ENCODE results near the gene GNAL. TPM values are rescaled to one million over a fixed set of nuclear protein-coding genes. Genes with fewer than 3 reads are reported as not detected.
A peak's percentile ranks its signal among the peaks of the same experiment; 100 is the strongest.

Gene GNAL
- total RNA-seq, 1 experiment from 2014 or later: 4.6 TPM

DNA sequence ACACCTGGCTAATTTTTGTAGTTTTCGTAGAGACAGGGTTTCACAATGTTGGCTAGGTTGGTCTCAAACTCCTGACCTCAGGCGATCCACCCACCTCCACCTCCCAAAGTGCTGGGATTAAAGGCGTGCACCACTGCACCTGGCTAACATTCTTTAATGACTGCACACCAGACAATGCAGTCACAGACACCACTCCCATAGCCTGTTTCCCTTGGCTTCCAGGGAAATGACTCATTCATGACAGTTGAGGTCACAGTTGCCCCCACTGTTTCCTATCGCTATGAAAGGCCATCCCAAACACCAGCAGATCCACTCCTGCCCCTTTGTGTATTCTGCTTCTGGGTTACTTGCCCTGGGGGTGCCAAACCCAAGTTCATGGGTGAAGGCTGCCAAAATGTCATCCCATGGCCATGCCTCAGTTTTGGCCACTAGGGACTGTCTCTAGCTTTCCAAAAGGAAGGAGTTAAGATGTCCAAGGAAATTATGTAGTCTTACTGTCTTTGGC is 170.9 kb downstream of the GNAL start:
- ChIA-PET RAD21 (ENCODE audit: low non-redundant PET in 1 of 2, low total read pairs in 2 of 2, uncharacterized antibody in 2 of 2, unreplicated experiment in 2 of 2) (no interaction called here), CTCF (interaction anchor here (0.7 to 1.7 kb wide), 7 partner anchors 9 to 204 kb away, joined by 3 to 6 read pairs (median 3); no protein-coding TSS in a partner anchor), POLR2A (interaction anchor here (1.5 kb wide), 1 partner anchor 9 kb away, joined by 3 read pairs; no protein-coding TSS in a partner anchor)
- no peaks in the 10 kb centered on the region for H3K36me3 ChIP-seq (ENCODE audit: control insufficient read depth in 1 of 2, insufficient read depth in 2 of 2, low read length in 2 of 2)
- no peaks in the 10 kb centered on the region for H3K27me3 ChIP-seq (ENCODE audit: insufficient read depth, low read length)
- no TSS peak for BruUV-seq (replicated peaks)
- ATAC-seq (peak; percentile 78), DNase-seq (ENCODE audit: low read depth, low spot score) (peak; percentile 83)
- peak overlapping the region in 1 of 2 experiments; percentile 27; a peak in 2 of 4 replicates for H3K4me3 ChIP-seq (replicated peaks in 1 of 2; ENCODE audit: low read depth in 1 of 2, low read length in 2 of 2)
- peaks cover 36 to 58% of the 10 kb centered on the region in 2 experiments for H3K4me1 ChIP-seq (ENCODE audit: control insufficient read depth in 1 of 2, insufficient read depth in 2 of 2, low read length in 2 of 2)
- H3K79me2 ChIP-seq (ENCODE audit: insufficient read depth, low read length): no peaks in the 10 kb centered on the region
- H3K27ac ChIP-seq (ENCODE audit: low read depth, low read length): peak overlapping the region; percentile 27
- intact Hi-C loops (cut with micrococcal nuclease): no loop called here
- H3K9me3 ChIP-seq (ENCODE audit: control insufficient read depth in 1 of 2, insufficient read depth in 1 of 2, low read depth in 1 of 2, low read length in 2 of 2): no peaks in the 10 kb centered on the region
- H3K4me2 ChIP-seq (ENCODE audit: low read length): peak overlapping the region; percentile 64
- H2AFZ ChIP-seq (ENCODE audit: low read depth, low read length, poor library complexity, severe bottlenecking): peak overlapping the region; percentile 19
- H3K9me2 ChIP-seq (ENCODE audit: insufficient read depth): no peaks in the 10 kb centered on the region
- H4K20me1 ChIP-seq (ENCODE audit: insufficient read depth): no peaks in the 10 kb centered on the region
- H3K9ac ChIP-seq (ENCODE audit: low read length): peak overlapping the region; percentile 21
- TF ChIP-seq POLR2AphosphoS5 (IDR thresholded peaks at IDR 0.05; ENCODE audit: low read depth, low read length) (0 out of 2 replicates have a peak, but pooled peaks have one; percentile 13), TCF7L2 (IDR thresholded peaks at IDR 0.05; ENCODE audit: borderline replicate concordance, extremely low read depth, insufficient read depth, insufficient read length) (no peak), ELF1 (IDR thresholded peaks at IDR 0.05; ENCODE audit: borderline replicate concordance, low read depth) (no peak), SP1 (IDR thresholded peaks at IDR 0.05; ENCODE audit: low read depth) (no peak), POLR2A (IDR thresholded peaks at IDR 0.05; ENCODE audit: borderline replicate concordance, extremely low read depth, insufficient read depth, insufficient read length) (no peak), EZH2phosphoT487 (IDR thresholded peaks at IDR 0.05; ENCODE audit: borderline replicate concordance) (no peak), JUND (IDR thresholded peaks at IDR 0.05) (no peak), YY1 (IDR thresholded peaks at IDR 0.05; ENCODE audit: extremely low read depth, insufficient replicate concordance, low read depth, low read length) (no peak), RAD21 (IDR thresholded peaks at IDR 0.05; ENCODE audit: low read depth) (no peak), CEBPB (IDR thresholded peaks at IDR 0.05; ENCODE audit: low read depth) (no peak), ZFX (IDR thresholded peaks at IDR 0.05) (no peak), ZNF274 (IDR thresholded peaks at IDR 0.05; ENCODE audit: low read depth, low read length) (no peak)
- TF ChIP-seq, protein P1, sequence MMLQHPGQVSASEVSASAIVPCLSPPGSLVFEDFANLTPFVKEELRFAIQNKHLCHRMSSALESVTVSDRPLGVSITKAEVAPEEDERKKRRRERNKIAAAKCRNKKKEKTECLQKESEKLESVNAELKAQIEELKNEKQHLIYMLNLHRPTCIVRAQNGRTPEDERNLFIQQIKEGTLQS (IDR thresholded peaks at IDR 0.05): no peak
- TF ChIP-seq, protein P2, sequence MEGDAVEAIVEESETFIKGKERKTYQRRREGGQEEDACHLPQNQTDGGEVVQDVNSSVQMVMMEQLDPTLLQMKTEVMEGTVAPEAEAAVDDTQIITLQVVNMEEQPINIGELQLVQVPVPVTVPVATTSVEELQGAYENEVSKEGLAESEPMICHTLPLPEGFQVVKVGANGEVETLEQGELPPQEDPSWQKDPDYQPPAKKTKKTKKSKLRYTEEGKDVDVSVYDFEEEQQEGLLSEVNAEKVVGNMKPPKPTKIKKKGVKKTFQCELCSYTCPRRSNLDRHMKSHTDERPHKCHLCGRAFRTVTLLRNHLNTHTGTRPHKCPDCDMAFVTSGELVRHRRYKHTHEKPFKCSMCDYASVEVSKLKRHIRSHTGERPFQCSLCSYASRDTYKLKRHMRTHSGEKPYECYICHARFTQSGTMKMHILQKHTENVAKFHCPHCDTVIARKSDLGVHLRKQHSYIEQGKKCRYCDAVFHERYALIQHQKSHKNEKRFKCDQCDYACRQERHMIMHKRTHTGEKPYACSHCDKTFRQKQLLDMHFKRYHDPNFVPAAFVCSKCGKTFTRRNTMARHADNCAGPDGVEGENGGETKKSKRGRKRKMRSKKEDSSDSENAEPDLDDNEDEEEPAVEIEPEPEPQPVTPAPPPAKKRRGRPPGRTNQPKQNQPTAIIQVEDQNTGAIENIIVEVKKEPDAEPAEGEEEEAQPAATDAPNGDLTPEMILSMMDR (IDR thresholded peaks at IDR 0.05 in 2 of 3, conservative IDR thresholded peaks at IDR 0.05 in 1 of 3; ENCODE audit: borderline replicate concordance in 1 of 3, insufficient read depth in 1 of 3, low read depth in 2 of 3, low read length in 2 of 3): peak in 2 of 3 experiments; percentile 65 to 69; a peak in 4 of 6 replicates
- TF ChIP-seq, protein P3, sequence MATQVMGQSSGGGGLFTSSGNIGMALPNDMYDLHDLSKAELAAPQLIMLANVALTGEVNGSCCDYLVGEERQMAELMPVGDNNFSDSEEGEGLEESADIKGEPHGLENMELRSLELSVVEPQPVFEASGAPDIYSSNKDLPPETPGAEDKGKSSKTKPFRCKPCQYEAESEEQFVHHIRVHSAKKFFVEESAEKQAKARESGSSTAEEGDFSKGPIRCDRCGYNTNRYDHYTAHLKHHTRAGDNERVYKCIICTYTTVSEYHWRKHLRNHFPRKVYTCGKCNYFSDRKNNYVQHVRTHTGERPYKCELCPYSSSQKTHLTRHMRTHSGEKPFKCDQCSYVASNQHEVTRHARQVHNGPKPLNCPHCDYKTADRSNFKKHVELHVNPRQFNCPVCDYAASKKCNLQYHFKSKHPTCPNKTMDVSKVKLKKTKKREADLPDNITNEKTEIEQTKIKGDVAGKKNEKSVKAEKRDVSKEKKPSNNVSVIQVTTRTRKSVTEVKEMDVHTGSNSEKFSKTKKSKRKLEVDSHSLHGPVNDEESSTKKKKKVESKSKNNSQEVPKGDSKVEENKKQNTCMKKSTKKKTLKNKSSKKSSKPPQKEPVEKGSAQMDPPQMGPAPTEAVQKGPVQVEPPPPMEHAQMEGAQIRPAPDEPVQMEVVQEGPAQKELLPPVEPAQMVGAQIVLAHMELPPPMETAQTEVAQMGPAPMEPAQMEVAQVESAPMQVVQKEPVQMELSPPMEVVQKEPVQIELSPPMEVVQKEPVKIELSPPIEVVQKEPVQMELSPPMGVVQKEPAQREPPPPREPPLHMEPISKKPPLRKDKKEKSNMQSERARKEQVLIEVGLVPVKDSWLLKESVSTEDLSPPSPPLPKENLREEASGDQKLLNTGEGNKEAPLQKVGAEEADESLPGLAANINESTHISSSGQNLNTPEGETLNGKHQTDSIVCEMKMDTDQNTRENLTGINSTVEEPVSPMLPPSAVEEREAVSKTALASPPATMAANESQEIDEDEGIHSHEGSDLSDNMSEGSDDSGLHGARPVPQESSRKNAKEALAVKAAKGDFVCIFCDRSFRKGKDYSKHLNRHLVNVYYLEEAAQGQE (IDR thresholded peaks at IDR 0.05; ENCODE audit: low read depth): no peak
- TF ChIP-seq, protein P4, sequence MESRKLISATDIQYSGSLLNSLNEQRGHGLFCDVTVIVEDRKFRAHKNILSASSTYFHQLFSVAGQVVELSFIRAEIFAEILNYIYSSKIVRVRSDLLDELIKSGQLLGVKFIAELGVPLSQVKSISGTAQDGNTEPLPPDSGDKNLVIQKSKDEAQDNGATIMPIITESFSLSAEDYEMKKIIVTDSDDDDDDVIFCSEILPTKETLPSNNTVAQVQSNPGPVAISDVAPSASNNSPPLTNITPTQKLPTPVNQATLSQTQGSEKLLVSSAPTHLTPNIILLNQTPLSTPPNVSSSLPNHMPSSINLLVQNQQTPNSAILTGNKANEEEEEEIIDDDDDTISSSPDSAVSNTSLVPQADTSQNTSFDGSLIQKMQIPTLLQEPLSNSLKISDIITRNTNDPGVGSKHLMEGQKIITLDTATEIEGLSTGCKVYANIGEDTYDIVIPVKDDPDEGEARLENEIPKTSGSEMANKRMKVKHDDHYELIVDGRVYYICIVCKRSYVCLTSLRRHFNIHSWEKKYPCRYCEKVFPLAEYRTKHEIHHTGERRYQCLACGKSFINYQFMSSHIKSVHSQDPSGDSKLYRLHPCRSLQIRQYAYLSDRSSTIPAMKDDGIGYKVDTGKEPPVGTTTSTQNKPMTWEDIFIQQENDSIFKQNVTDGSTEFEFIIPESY (IDR thresholded peaks at IDR 0.05; ENCODE audit: extremely low read depth, insufficient replicate concordance, low read length): no peak

Data from HCT116 (cell line).